PC-3 (cell line): Measurements from ENCODE around the gene ANGPTL2. TPM values are rescaled to one million over a fixed set of nuclear protein-coding genes. Genes with fewer than 3 reads are reported as not detected.

Experiments
- ATAC-seq: fragments of 200-7000 bp; cut with Tn5 transposase; 2 replicates; pipeline ENCODE4 v1.9.1; 2020; ENCODE audit warnings: mild to moderate bottlenecking, moderate library complexity
- BruUV-seq: library from RNA; stranded (reverse); fragments of 400-500 nt; replicated peaks from 2 replicates; lab custom pipeline; 2021; lab: Mats Ljungman, UMichigan
- CTCF ChIA-PET: fragments of 300-600 bp; sonication (Branson Sonifier 250); formaldehyde crosslinking; loops from one replicate; lab custom pipeline; 2022; ENCODE audit warnings: antibody characterized with exemption; lab: Charles Lee
- POLR2A ChIA-PET: fragments of 300-600 bp; sonication (Branson Sonifier 250); formaldehyde crosslinking; loops from one replicate; lab custom pipeline; 2022; ENCODE audit warnings: antibody characterized with exemption; ENCODE audit not compliant: unreplicated experiment; lab: Charles Lee
- DNase-seq: peaks from one replicate; pipeline ENCODE4 v3.0.0-alpha.2; 2015
- H2AFZ ChIP-seq: fragments of 300-600 bp; sonication (generic); 2 replicates; pipeline ENCODE4 v1.6.0; 2016; ENCODE audit warnings: antibody characterized with exemption, low read length
- H3F3A ChIP-seq: fragments of 300-600 bp; sonication (generic); one replicate; pipeline ENCODE4 v1.6.0; 2017; ENCODE audit warnings: antibody characterized with exemption, low read length, control low read depth, mild to moderate bottlenecking; ENCODE audit not compliant: unreplicated experiment
- H3K27ac ChIP-seq: fragments of 300-600 bp; sonication (generic); 2 replicates; pipeline ENCODE4 v1.5.1; 2016; ENCODE audit warnings: mild to moderate bottlenecking, low read length
- H3K27me3 ChIP-seq: fragments of 300-600 bp; sonication (generic); 2 replicates; pipeline ENCODE4 v1.6.1; 2016; ENCODE audit warnings: low read length, mixed read lengths
- H3K36me3 ChIP-seq: fragments of 300-600 bp; sonication (generic); 2 replicates; pipeline ENCODE4 v1.6.1; 2016; ENCODE audit warnings: low read depth, mixed run types, low read length, mixed read lengths
- H3K4me1 ChIP-seq: fragments of 300-600 bp; sonication (generic); 2 replicates; pipeline ENCODE4 v1.5.1; 2016; ENCODE audit warnings: low read length; ENCODE audit not compliant: insufficient read depth
- H3K4me2 ChIP-seq: fragments of 300-600 bp; sonication (generic); 2 replicates; pipeline ENCODE4 v1.6.0; 2016; ENCODE audit warnings: low read length
- H3K4me3 ChIP-seq: fragments of 300-600 bp; sonication (generic); 2 replicates; pipeline ENCODE4 v1.5.1; 2016; ENCODE audit warnings: mild to moderate bottlenecking, low read length, mixed read lengths
- H3K79me2 ChIP-seq: fragments of 300-600 bp; sonication (generic); 2 replicates; pipeline ENCODE4 v1.6.1; 2017; ENCODE audit warnings: low read length, mixed read lengths
- H3K9ac ChIP-seq: fragments of 300-600 bp; sonication (generic); 2 replicates; pipeline ENCODE4 v1.6.0; 2016; ENCODE audit warnings: mild to moderate bottlenecking, low read length
- H3K9me2 ChIP-seq: fragments of 300-600 bp; sonication (generic); replicated peaks from 2 replicates; pipeline ENCODE4 v1.6.1; 2016; ENCODE audit warnings: mixed run types, low read length, mixed read lengths
- H3K9me3 ChIP-seq: fragments of 300-600 bp; sonication (generic); 2 replicates; pipeline ENCODE4 v1.6.1; 2016; ENCODE audit warnings: low read length, mixed read lengths
- H4K20me1 ChIP-seq: fragments of 300-600 bp; sonication (generic); 2 replicates; pipeline ENCODE4 v1.6.1; 2016; ENCODE audit warnings: low read length, mixed read lengths
- CTCF ChIP-seq: fragments of 300-600 bp; sonication (generic); conservative IDR thresholded peaks from 2 replicates; pipeline ENCODE4 v1.5.1; 2017; ENCODE audit warnings: antibody characterized with exemption, low read depth, mild to moderate bottlenecking, low read length
- EZH2 ChIP-seq: fragments of 300-600 bp; sonication (generic); IDR thresholded peaks from one replicate; pipeline ENCODE4 v1.6.1; 2017; ENCODE audit warnings: antibody characterized with exemption, mild to moderate bottlenecking, low read length; ENCODE audit not compliant: unreplicated experiment
- EZH2phosphoT487 ChIP-seq: fragments of 300-600 bp; sonication (generic); IDR thresholded peaks from 2 replicates; pipeline ENCODE4 v1.6.1; 2018; ENCODE audit warnings: mild to moderate bottlenecking, antibody characterized with exemption, low read length, borderline replicate concordance
- intact Hi-C: fragments of 100-400 bp; cut with micrococcal nuclease; formaldehyde crosslinking; loops from 2 replicates; pipeline ENCODE4 v1.9.0; 2023
- total RNA-seq: library from RNA; depleted of rRNA; stranded (reverse); fragments of >200 nt; gene quantifications from 2 replicates; pipeline ENCODE4 v1.2.3, GENCODE V29; 2014

Gene ANGPTL2
- total RNA-seq, 1 experiment from 2014 or later, result 0.07 TPM

- no peaks in the 10 kb centered on the region for H3F3A ChIP-seq
- no peaks in the 10 kb centered on the region for H3K79me2 ChIP-seq
- no peaks in the 10 kb centered on the region for H3K36me3 ChIP-seq
- H3K9me3 ChIP-seq, result no peaks in the 10 kb centered on the region
- no peak overlapping the region for H3K4me3 ChIP-seq
- DNase-seq (no peak), ATAC-seq (no peak)
- ChIA-PET CTCF (no interaction called here), POLR2A (no interaction called here)
- intact Hi-C loops, result no loop called here
- H4K20me1 ChIP-seq, result no peaks in the 10 kb centered on the region
- H2AFZ ChIP-seq, result no peak overlapping the region
- no peaks in the 10 kb centered on the region for H3K27me3 ChIP-seq
- H3K9me2 ChIP-seq, result no peaks in the 10 kb centered on the region
- H3K27ac ChIP-seq, result no peak overlapping the region
- no peaks in the 10 kb centered on the region for H3K4me1 ChIP-seq
- no TSS peak for BruUV-seq
- no peak overlapping the region for H3K9ac ChIP-seq
- TF ChIP-seq EZH2 (no peak), EZH2phosphoT487 (no peak), CTCF (no peak)
- H3K4me2 ChIP-seq, result no peak overlapping the region
Observed at GRCh38 chr9:127058645-127059021, 63.8 kb downstream of the ANGPTL2 start.

GRCh38 chr9:127058011-127058644 is 64.3 kb downstream of the ANGPTL2 start:
- no peak overlapping the region for H2AFZ ChIP-seq
- ChIA-PET POLR2A (no interaction called here), CTCF (no interaction called here)
- H3K36me3 ChIP-seq, result no peaks in the 10 kb centered on the region
- intact Hi-C loops, result no loop called here
- no peak overlapping the region for H3K27ac ChIP-seq
- no peak for ATAC-seq
- no peaks in the 10 kb centered on the region for H3F3A ChIP-seq
- H4K20me1 ChIP-seq, result no peaks in the 10 kb centered on the region
- TF ChIP-seq EZH2, result no peak
- no peak for TF ChIP-seq CTCF
- no peak for TF ChIP-seq EZH2phosphoT487
- H3K27me3 ChIP-seq, result no peaks in the 10 kb centered on the region
- H3K9me2 ChIP-seq, result no peaks in the 10 kb centered on the region
- no TSS peak for BruUV-seq
- H3K9ac ChIP-seq, result no peak overlapping the region
- DNase-seq, result no peak
- no peaks in the 10 kb centered on the region for H3K79me2 ChIP-seq
- H3K4me2 ChIP-seq, result no peak overlapping the region
- no peak overlapping the region for H3K4me3 ChIP-seq
- H3K9me3 ChIP-seq, result no peaks in the 10 kb centered on the region
- no peaks in the 10 kb centered on the region for H3K4me1 ChIP-seq

GRCh38 chr9:127056446-127056845 is 66.0 kb downstream of the ANGPTL2 start:
- Histone ChIP-seq H3K79me2 (no peaks in the 10 kb centered on the region), H3K36me3 (no peaks in the 10 kb centered on the region), H3K27me3 (no peaks in the 10 kb centered on the region), H3K4me3 (no peak overlapping the region), H3K9me3 (no peaks in the 10 kb centered on the region), H3F3A (no peaks in the 10 kb centered on the region), H2AFZ (no peak overlapping the region), H3K4me1 (no peaks in the 10 kb centered on the region), H4K20me1 (no peaks in the 10 kb centered on the region), H3K9ac (no peak overlapping the region), H3K27ac (no peak overlapping the region), H3K4me2 (no peak overlapping the region), H3K9me2 (no peaks in the 10 kb centered on the region)
- BruUV-seq, result no TSS peak
- POLR2A ChIA-PET, result no interaction called here
- no peak for TF ChIP-seq EZH2
- TF ChIP-seq CTCF, result no peak
- TF ChIP-seq EZH2phosphoT487, result no peak
- no peak for ATAC-seq
- intact Hi-C loops, result no loop called here
- CTCF ChIA-PET, result no interaction called here
- no peak for DNase-seq
